ENCODE results near the gene ABCC1. TPM values are rescaled to one million over a fixed set of nuclear protein-coding genes. Genes with fewer than 3 reads are reported as not detected.
A peak's percentile ranks its signal among the peaks of the same experiment; 100 is the strongest.

Gene ABCC1
- total RNA-seq, 1 donor from 2014 or later = 69.4 TPM

GRCh38 chr16:16120382-16121184 lies 171.2 kb downstream of the ABCC1 start:
- no peaks in the 10 kb centered on the region for H3K27me3 Mint-ChIP-seq (ENCODE audit: low read depth)
- no peak for TF ChIP-seq CTCF (IDR thresholded peaks at IDR 0.05; ENCODE audit: unreplicated experiment)
- H3K36me3 Mint-ChIP-seq = peaks cover 77% of the 10 kb centered on the region
- no peak overlapping the region for H3K4me3 Mint-ChIP-seq
- peak overlapping the region; percentile 18 for H3K27ac Mint-ChIP-seq
- peaks cover 26% of the 10 kb centered on the region for H3K9me3 Mint-ChIP-seq
- peaks cover 4% of the 10 kb centered on the region for H3K4me1 Mint-ChIP-seq
- DNase-seq (ENCODE audit: low spot score in 2 of 2, unreplicated experiment in 2 of 2) = no peak

GRCh38 chr16:16121185-16121727 lies 171.8 kb downstream of the ABCC1 start:
- H3K4me3 Mint-ChIP-seq = no peak overlapping the region

GRCh38 chr16:16122264-16122663 lies 172.8 kb downstream of the ABCC1 start:
- Mint-ChIP-seq H3K9me3 (peaks cover 28% of the 10 kb centered on the region), H3K4me3 (no peak overlapping the region), H3K36me3 (peaks cover 74% of the 10 kb centered on the region), H3K4me1 (peaks cover 4% of the 10 kb centered on the region), H3K27ac (no peak overlapping the region), H3K27me3 (ENCODE audit: low read depth) (no peaks in the 10 kb centered on the region)
- no peak for TF ChIP-seq CTCF (IDR thresholded peaks at IDR 0.05; ENCODE audit: unreplicated experiment)
- no peak for DNase-seq (ENCODE audit: low spot score in 2 of 2, unreplicated experiment in 2 of 2)

More at GRCh38 chr16:16121185-16121727, 171.8 kb downstream of the ABCC1 start:
- DNase-seq (ENCODE audit: low spot score in 2 of 2, unreplicated experiment in 2 of 2) = no peak
- peaks cover 78% of the 10 kb centered on the region for H3K36me3 Mint-ChIP-seq
- no peaks in the 10 kb centered on the region for H3K27me3 Mint-ChIP-seq (ENCODE audit: low read depth)
- H3K4me1 Mint-ChIP-seq = peaks cover 4% of the 10 kb centered on the region
- no peak overlapping the region for H3K27ac Mint-ChIP-seq
- TF ChIP-seq CTCF (IDR thresholded peaks at IDR 0.05; ENCODE audit: unreplicated experiment) = no peak
- peaks cover 28% of the 10 kb centered on the region for H3K9me3 Mint-ChIP-seq

GRCh38 chr16:16124438-16124837 lies 175.0 kb downstream of the ABCC1 start:
- Mint-ChIP-seq H3K4me1 (peaks cover 4% of the 10 kb centered on the region), H3K4me3 (no peak overlapping the region), H3K9me3 (peaks cover 15% of the 10 kb centered on the region), H3K27me3 (ENCODE audit: low read depth) (no peaks in the 10 kb centered on the region), H3K36me3 (peaks cover 62% of the 10 kb centered on the region), H3K27ac (no peak overlapping the region)
- no peak for TF ChIP-seq CTCF (IDR thresholded peaks at IDR 0.05; ENCODE audit: unreplicated experiment)
- DNase-seq (ENCODE audit: low spot score in 2 of 2, unreplicated experiment in 2 of 2) = no peak

GRCh38 chr16:16124974-16125373 lies 175.6 kb downstream of the ABCC1 start:
- no peak overlapping the region for H3K4me3 Mint-ChIP-seq
- H3K36me3 Mint-ChIP-seq = peaks cover 59% of the 10 kb centered on the region
- TF ChIP-seq CTCF (IDR thresholded peaks at IDR 0.05; ENCODE audit: unreplicated experiment) = no peak
- DNase-seq (ENCODE audit: low spot score in 2 of 2, unreplicated experiment in 2 of 2) = no peak
- H3K27me3 Mint-ChIP-seq (ENCODE audit: low read depth) = no peaks in the 10 kb centered on the region
- H3K4me1 Mint-ChIP-seq = peaks cover 4% of the 10 kb centered on the region
- H3K27ac Mint-ChIP-seq = no peak overlapping the region
- peaks cover 15% of the 10 kb centered on the region for H3K9me3 Mint-ChIP-seq
